ENCODE results near the gene A3GALT2. TPM values are rescaled to one million over a fixed set of nuclear protein-coding genes. Genes with fewer than 3 reads are reported as not detected.
"Not testable (repeated sequence)": the region's sequence is repeated elsewhere in the genome, so short reads cannot be mapped to it uniquely, and the experiment has no call there.

The A3GALT2 gene
- total and polyA plus RNA-seq, 2 donors, result not detected

DNA sequence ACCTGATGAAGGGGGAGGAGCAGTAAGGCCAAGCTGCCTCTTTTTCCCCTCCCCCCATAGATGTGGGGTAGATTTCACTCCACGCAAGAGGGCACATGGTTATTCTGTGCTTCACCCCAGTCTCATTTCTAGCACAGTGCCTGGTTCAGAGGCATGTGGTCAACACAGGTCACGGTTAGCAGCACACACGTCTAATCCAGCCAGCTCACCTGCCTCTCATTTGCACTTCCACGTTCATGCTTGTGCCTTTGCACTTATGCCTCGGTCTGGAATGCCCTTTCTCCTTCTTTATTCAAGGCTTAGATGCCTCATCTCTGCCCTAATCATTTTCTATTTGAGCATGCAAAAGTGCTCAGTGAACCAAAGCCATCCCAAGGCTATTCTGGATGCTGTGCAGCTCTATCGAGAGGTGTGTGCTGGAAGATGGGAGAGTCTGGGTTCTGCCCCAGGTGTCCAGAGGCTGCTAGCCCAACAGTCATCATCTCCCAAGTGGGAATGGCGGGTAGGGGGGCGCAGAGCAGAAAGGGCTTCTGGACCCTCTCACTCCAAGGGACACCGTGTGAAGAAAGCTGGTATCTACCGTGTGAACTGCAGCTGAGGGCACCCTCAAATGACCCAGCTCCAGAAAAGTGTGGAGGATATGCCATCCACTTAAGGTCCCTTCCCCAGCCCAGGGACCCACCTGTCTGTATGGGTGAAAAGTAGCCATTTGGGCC lies 2.1 kb upstream of the A3GALT2 start:
- no peak for DNase-seq (ENCODE audit: extremely low spot score)
- no peaks in the 10 kb centered on the region for H3K4me1 ChIP-seq (ENCODE audit: insufficient read depth)
- no peak overlapping the region for H3K4me3 ChIP-seq (ENCODE audit: low read depth, low read length)
- H3K36me3 ChIP-seq (ENCODE audit: insufficient read depth), result peaks cover 6% of the 10 kb centered on the region
- no peak overlapping the region for H3K27ac ChIP-seq (ENCODE audit: low read depth)
- 80% methylated on average over 10 of the region's 10 CpGs for WGBS

DNA sequence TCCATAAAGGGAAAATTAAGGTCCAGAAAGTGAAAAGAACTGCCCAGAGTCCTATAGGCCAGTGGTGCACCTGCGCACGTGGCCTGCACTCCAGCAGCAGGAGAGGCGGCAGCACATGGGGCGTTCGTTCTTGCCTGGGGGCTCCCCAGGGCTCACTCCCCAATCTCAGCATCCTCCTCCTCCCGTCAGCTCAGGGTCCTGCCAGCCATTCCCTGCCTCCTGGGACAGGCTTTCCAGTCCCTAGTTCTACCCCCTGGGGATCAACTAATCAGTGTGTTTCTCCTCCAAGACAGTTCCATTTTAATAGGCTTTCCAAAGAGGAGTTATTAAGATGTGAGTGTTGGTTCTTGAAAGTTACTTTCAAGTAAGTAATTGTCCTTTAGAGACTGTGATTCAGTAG lies 1.2 kb upstream of the A3GALT2 start:
- no peak for DNase-seq (ENCODE audit: extremely low spot score)
- Histone ChIP-seq H3K36me3 (ENCODE audit: insufficient read depth) (peaks cover 6% of the 10 kb centered on the region), H3K27ac (ENCODE audit: low read depth) (no peak overlapping the region), H3K4me1 (ENCODE audit: insufficient read depth) (no peaks in the 10 kb centered on the region), H3K4me3 (ENCODE audit: low read depth, low read length) (no peak overlapping the region)
- 77% methylated on average over 6 of the region's 6 CpGs for WGBS

GRCh38 chr1:33321178-33321577 lies 280 bp upstream of the A3GALT2 start:
- DNase-seq (ENCODE audit: extremely low spot score), result no peak
- 81% methylated on average over 5 of the region's 5 CpGs for WGBS
- Histone ChIP-seq H3K27ac (ENCODE audit: low read depth) (no peak overlapping the region), H3K36me3 (ENCODE audit: insufficient read depth) (peaks cover 6% of the 10 kb centered on the region), H3K4me1 (ENCODE audit: insufficient read depth) (no peaks in the 10 kb centered on the region), H3K4me3 (ENCODE audit: low read depth, low read length) (no peak overlapping the region)

- H3K4me3 ChIP-seq (ENCODE audit: low read depth, low read length), result no peak overlapping the region
- DNase-seq (ENCODE audit: extremely low spot score), result no peak
Measured at GRCh38 chr1:33319949-33320618, 814 bp downstream of the A3GALT2 start.

DNA sequence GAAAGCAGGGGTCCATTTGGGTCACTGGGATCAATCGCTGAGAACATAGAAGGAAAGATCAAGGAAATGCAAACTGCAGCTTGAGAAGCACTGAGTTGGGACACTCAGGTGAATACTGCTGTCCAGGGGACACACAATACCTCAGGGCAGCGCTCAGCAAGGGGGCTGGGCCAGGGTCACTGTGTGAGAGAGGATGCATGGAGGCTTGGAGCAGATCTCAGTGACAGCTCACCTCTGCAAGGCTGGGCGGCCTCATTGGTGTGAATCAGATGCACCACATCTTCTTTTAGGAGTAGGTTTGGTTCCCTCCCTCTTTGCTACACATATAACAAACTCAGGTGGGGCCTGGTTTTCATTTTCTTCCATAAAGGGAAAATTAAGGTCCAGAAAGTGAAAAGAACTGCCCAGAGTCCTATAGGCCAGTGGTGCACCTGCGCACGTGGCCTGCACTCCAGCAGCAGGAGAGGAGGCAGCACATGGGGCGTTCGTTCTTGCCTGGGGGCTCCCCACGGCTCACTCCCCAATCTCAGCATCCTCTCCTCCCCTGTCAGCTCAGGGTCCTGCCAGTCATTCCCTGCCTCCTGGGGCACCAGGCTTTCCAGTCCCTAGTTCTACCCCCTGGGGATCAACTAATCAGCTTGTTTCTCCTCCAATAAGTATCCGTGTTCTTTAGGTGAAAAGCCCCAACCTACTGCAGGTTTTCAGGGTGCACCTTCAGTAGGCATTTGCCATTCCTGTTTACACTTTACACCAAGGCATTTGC lies 1.5 kb downstream of the A3GALT2 start:
- WGBS, result 87% methylated on average over 9 of the region's 9 CpGs
- H3K4me3 ChIP-seq (ENCODE audit: low read depth, low read length), result no peak overlapping the region
- peaks cover 4% of the 10 kb centered on the region for H3K36me3 ChIP-seq (ENCODE audit: insufficient read depth)
- H3K4me1 ChIP-seq (ENCODE audit: insufficient read depth), result no peaks in the 10 kb centered on the region
- no peak for DNase-seq (ENCODE audit: extremely low spot score)
- no peak overlapping the region for H3K27ac ChIP-seq (ENCODE audit: low read depth)

More at GRCh38 chr1:33319949-33320618, 814 bp downstream of the A3GALT2 start:
- Histone ChIP-seq H3K36me3 (ENCODE audit: insufficient read depth) (peaks cover 6% of the 10 kb centered on the region), H3K4me1 (ENCODE audit: insufficient read depth) (no peaks in the 10 kb centered on the region), H3K27ac (ENCODE audit: low read depth) (no peak overlapping the region)
- 68% methylated on average over 12 of the region's 12 CpGs for WGBS

DNA sequence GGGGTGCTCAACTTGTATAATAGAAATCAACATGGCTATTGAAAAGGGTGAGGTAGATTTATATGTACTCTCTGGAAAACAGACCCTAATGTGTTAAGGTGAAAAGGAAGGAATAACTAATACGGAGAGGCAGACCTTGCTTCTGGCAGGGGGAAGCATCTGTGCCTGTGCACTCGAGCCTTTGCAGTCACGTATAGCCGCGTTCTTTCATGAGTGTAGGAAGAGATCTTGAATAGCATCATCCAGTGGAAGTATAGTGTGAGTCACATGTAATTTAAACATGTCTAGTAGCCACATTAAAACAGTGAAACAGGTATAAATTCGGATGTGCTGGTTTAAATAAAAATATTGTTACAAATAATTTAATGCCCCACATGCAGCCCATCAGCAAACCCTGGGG lies 3.0 kb downstream of the A3GALT2 start:
- no peaks in the 10 kb centered on the region for H3K4me1 ChIP-seq (ENCODE audit: insufficient read depth)
- H3K4me3 ChIP-seq (ENCODE audit: low read depth, low read length), result no peak overlapping the region
- DNase-seq (ENCODE audit: extremely low spot score), result no peak
- WGBS, result 59% methylated on average over 6 of the region's 6 CpGs
- no peaks in the 10 kb centered on the region for H3K36me3 ChIP-seq (ENCODE audit: insufficient read depth)
- no peak overlapping the region for H3K27ac ChIP-seq (ENCODE audit: low read depth)

DNA sequence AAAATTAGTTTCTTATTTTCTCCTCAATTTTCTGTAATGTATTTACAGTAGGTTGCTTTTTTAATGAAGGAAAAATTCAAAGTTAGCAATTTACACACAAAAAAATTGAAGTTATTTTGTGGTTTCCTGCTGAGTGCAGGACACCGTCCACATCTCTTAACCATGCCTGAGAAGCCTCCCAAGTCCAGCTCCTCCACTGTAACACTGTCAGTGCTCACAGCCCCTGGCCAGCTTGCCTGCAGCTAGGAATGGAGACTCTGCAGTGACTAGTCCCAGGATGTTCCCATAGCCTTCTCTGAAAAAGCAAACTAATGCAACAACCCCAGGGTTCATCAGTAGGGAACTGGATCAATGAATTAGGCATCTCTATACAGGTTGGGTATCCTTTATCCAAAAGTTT lies 3.5 kb downstream of the A3GALT2 start:
- Histone ChIP-seq H3K36me3 (ENCODE audit: insufficient read depth) (no peaks in the 10 kb centered on the region), H3K4me3 (ENCODE audit: low read depth, low read length) (no peak overlapping the region), H3K4me1 (ENCODE audit: insufficient read depth) (no peaks in the 10 kb centered on the region), H3K27ac (ENCODE audit: low read depth) (no peak overlapping the region)
- 43% methylated on average over 1 of the region's 1 CpG for WGBS
- DNase-seq (ENCODE audit: extremely low spot score), result no peak

DNA sequence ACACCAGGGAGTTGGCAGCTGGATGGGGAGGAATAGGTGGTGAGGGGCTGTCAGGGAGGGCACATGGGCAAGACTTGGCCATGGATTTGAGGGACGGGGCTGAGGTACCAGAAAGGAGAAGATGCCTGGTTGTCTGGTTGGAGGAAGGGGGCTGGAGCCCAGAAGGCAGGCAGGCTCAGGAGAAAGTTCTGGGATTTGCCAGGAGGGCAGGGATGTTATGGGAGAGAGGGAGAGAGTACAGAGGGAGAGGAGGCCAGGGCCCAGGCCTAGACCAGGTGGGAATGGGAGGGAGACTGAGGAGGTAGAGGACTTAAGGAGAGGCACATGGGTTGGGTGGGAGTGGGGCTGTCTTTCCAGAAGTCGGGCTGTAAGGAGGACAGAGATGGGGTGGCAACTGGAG lies 4.3 kb downstream of the A3GALT2 start:
- Histone ChIP-seq H3K4me1 (ENCODE audit: insufficient read depth) (no peaks in the 10 kb centered on the region), H3K4me3 (ENCODE audit: low read depth, low read length) (no peak overlapping the region), H3K36me3 (ENCODE audit: insufficient read depth) (no peaks in the 10 kb centered on the region), H3K27ac (ENCODE audit: low read depth) (no peak overlapping the region)
- 82% methylated on average over 2 of the region's 2 CpGs for WGBS
- no peak for DNase-seq (ENCODE audit: extremely low spot score)

GRCh38 chr1:33314416-33314815 lies 6.5 kb downstream of the A3GALT2 start:
- 92% methylated on average over 9 of the region's 9 CpGs for WGBS
- Histone ChIP-seq H3K27ac (ENCODE audit: low read depth) (no peak overlapping the region), H3K36me3 (ENCODE audit: insufficient read depth) (no peaks in the 10 kb centered on the region), H3K4me1 (ENCODE audit: insufficient read depth) (no peaks in the 10 kb centered on the region), H3K4me3 (ENCODE audit: low read depth, low read length) (no peak overlapping the region)
- no peak for DNase-seq (ENCODE audit: extremely low spot score)

- Histone ChIP-seq H3K4me1 (ENCODE audit: insufficient read depth) (no peaks in the 10 kb centered on the region), H3K27ac (ENCODE audit: low read depth) (no peak overlapping the region), H3K36me3 (ENCODE audit: insufficient read depth) (no peaks in the 10 kb centered on the region), H3K4me3 (ENCODE audit: low read depth, low read length) (no peak overlapping the region)
- 65% methylated on average over 5 of the region's 5 CpGs for WGBS
- no peak for DNase-seq (ENCODE audit: extremely low spot score)
Measured at GRCh38 chr1:33312413-33312749, 8.5 kb downstream of the A3GALT2 start.

GRCh38 chr1:33311706-33312412 lies 9.0 kb downstream of the A3GALT2 start:
- Histone ChIP-seq H3K27ac (ENCODE audit: low read depth) (no peak overlapping the region), H3K4me3 (ENCODE audit: low read depth, low read length) (no peak overlapping the region), H3K4me1 (ENCODE audit: insufficient read depth) (no peaks in the 10 kb centered on the region), H3K36me3 (ENCODE audit: insufficient read depth) (no peaks in the 10 kb centered on the region)
- DNase-seq (ENCODE audit: extremely low spot score), result no peak
- 92% methylated on average over 7 of the region's 7 CpGs for WGBS

DNA sequence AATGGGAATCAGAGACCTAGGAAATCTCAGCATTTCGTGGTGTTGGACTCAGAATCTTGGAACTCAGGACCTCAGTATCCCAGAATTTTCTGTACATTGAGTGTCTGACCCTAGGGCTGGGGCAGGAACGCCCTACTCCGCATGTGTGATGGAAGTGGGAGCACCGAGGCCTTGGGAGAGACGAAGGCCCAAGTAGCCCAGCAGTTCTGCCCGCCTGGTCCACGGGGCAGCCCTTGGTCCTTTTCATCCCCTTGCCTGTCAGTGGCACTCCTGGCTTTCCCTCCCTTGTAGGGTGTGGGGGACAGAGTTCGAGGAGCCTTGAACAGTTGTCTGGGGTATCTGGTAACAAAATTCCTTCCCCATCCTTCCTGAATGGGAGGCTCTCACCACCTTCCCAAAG lies 10.2 kb downstream of the A3GALT2 start:
- H3K36me3 ChIP-seq (ENCODE audit: insufficient read depth), result no peaks in the 10 kb centered on the region
- H3K4me1 ChIP-seq (ENCODE audit: insufficient read depth), result no peaks in the 10 kb centered on the region
- no peak for DNase-seq (ENCODE audit: extremely low spot score)
- H3K27ac ChIP-seq (ENCODE audit: low read depth), result no peak overlapping the region
- WGBS, result 69% methylated on average over 8 of the region's 8 CpGs
- no peak overlapping the region for H3K4me3 ChIP-seq (ENCODE audit: low read depth, low read length)

DNA sequence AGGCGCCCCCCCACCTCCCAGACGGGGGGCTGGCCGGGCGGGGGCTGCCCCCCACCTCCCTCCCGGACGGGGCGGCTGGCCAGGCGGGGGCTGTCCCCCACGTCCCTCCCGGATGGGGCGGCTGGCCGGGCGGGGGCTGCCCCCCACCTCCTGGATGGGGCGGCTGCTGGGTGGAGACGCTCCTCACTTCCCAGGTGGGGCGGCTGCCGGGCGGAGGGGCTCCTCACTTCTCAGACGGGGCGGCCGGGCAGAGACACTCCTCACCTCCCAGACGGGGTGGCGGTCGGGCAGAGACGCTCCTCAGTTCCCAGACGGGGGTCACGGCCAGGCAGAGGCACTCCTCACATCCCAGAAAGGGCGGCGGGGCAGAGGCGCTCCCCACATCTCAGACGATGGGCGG lies 11.5 kb downstream of the A3GALT2 start:
- DNase-seq (ENCODE audit: extremely low spot score), result not testable (repeated sequence)
- WGBS, result 93% methylated on average over 32 of the region's 32 CpGs

More for the DNA sequence above, 11.5 kb downstream of the A3GALT2 start:
- H3K36me3 ChIP-seq (ENCODE audit: insufficient read depth); H3K27ac ChIP-seq (ENCODE audit: low read depth); H3K4me3 ChIP-seq (ENCODE audit: low read depth, low read length); H3K4me1 ChIP-seq (ENCODE audit: insufficient read depth): not testable (repeated sequence)

All from urinary bladder (tissue), 4 donors.